Measurements from ENCODE around the gene TBCD.

Gene TBCD

GRCh38 chr17:82884341-82884969, 132.6 kb downstream of the TBCD start:
- no peak for DNase-seq (ENCODE audit: low read depth in 2 of 2)

- DNase-seq (ENCODE audit: low read depth in 2 of 2), result no peak
Measured at GRCh38 chr17:82884970-82885353, 133.1 kb downstream of the TBCD start.

GRCh38 chr17:82887255-82888164, 135.6 kb downstream of the TBCD start:
- DNase-seq (ENCODE audit: low read depth in 2 of 2), result no peak

GRCh38 chr17:82888583-82889495, 137.0 kb downstream of the TBCD start:
- DNase-seq (ENCODE audit: low read depth in 2 of 2), result no peak

- no peak for DNase-seq (ENCODE audit: low read depth in 2 of 2)
Measured at GRCh38 chr17:82889496-82890338, 137.9 kb downstream of the TBCD start.

- DNase-seq (ENCODE audit: low read depth in 2 of 2), result no peak
Measured at GRCh38 chr17:82890339-82890730, 138.5 kb downstream of the TBCD start.

- no peak for DNase-seq (ENCODE audit: low read depth in 2 of 2)
Measured at GRCh38 chr17:82890926-82891678, 139.2 kb downstream of the TBCD start.

GRCh38 chr17:82891911-82892310, 140.0 kb downstream of the TBCD start:
- no peak for DNase-seq (ENCODE audit: low read depth in 2 of 2)

GRCh38 chr17:82892899-82893565, 141.2 kb downstream of the TBCD start:
- DNase-seq (ENCODE audit: low read depth in 2 of 2), result peak; percentile 51 to 64

GRCh38 chr17:82893779-82894178, 141.9 kb downstream of the TBCD start:
- no peak for DNase-seq (ENCODE audit: low read depth in 2 of 2)

- DNase-seq (ENCODE audit: low read depth in 2 of 2), result no peak
Measured at GRCh38 chr17:82894389-82894788, 142.5 kb downstream of the TBCD start.

- DNase-seq (ENCODE audit: low read depth in 2 of 2), result no peak
Measured at GRCh38 chr17:82895087-82895486, 143.2 kb downstream of the TBCD start.

GRCh38 chr17:82896071-82897000, 144.5 kb downstream of the TBCD start:
- DNase-seq (ENCODE audit: low read depth in 2 of 2), result no peak

- no peak for DNase-seq (ENCODE audit: low read depth in 2 of 2)
Measured at GRCh38 chr17:82897514-82898249, 145.8 kb downstream of the TBCD start.

- no peak for DNase-seq (ENCODE audit: low read depth in 2 of 2)
Measured at GRCh38 chr17:82898976-82899514, 147.2 kb downstream of the TBCD start.

- DNase-seq (ENCODE audit: low read depth in 2 of 2), result no peak
Measured at GRCh38 chr17:82899941-82900340, 148.1 kb downstream of the TBCD start.

- no peak for DNase-seq (ENCODE audit: low read depth in 2 of 2)
Measured at GRCh38 chr17:82900741-82901140, 148.9 kb downstream of the TBCD start.

- no peak for DNase-seq (ENCODE audit: low read depth in 2 of 2)
Measured at GRCh38 chr17:82901356-82901755, 149.5 kb downstream of the TBCD start.

All from activated CD8-positive, alpha-beta memory T cell treated with anti-CD3 and anti-CD28 coated beads for 4 hours (primary cell).